ENCODE results near the gene ALPK1. TPM values are rescaled to one million over a fixed set of nuclear protein-coding genes. Genes with fewer than 3 reads are reported as not detected.

ALPK1 gene
- total RNA-seq, 1 donor from 2014 or later: 4.1 TPM

- no peaks in the 10 kb centered on the region for H3K36me3 Mint-ChIP-seq (ENCODE audit: low read depth, unreplicated experiment)
- DNase-seq (ENCODE audit: low spot score): no peak
- H3K9me3 Mint-ChIP-seq (ENCODE audit: unreplicated experiment): no peaks in the 10 kb centered on the region
- TF ChIP-seq, protein P1, sequence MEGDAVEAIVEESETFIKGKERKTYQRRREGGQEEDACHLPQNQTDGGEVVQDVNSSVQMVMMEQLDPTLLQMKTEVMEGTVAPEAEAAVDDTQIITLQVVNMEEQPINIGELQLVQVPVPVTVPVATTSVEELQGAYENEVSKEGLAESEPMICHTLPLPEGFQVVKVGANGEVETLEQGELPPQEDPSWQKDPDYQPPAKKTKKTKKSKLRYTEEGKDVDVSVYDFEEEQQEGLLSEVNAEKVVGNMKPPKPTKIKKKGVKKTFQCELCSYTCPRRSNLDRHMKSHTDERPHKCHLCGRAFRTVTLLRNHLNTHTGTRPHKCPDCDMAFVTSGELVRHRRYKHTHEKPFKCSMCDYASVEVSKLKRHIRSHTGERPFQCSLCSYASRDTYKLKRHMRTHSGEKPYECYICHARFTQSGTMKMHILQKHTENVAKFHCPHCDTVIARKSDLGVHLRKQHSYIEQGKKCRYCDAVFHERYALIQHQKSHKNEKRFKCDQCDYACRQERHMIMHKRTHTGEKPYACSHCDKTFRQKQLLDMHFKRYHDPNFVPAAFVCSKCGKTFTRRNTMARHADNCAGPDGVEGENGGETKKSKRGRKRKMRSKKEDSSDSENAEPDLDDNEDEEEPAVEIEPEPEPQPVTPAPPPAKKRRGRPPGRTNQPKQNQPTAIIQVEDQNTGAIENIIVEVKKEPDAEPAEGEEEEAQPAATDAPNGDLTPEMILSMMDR (IDR thresholded peaks at IDR 0.05; ENCODE audit: unreplicated experiment): no peak
- no peaks in the 10 kb centered on the region for H3K27me3 Mint-ChIP-seq (ENCODE audit: unreplicated experiment)
- H3K27ac Mint-ChIP-seq (ENCODE audit: unreplicated experiment): no peak overlapping the region
- no peak overlapping the region for H3K4me3 Mint-ChIP-seq (ENCODE audit: unreplicated experiment)
- H3K4me1 Mint-ChIP-seq (ENCODE audit: unreplicated experiment): no peaks in the 10 kb centered on the region
Observed at GRCh38 chr4:112328734-112329130, 31.6 kb downstream of the ALPK1 start.

DNA sequence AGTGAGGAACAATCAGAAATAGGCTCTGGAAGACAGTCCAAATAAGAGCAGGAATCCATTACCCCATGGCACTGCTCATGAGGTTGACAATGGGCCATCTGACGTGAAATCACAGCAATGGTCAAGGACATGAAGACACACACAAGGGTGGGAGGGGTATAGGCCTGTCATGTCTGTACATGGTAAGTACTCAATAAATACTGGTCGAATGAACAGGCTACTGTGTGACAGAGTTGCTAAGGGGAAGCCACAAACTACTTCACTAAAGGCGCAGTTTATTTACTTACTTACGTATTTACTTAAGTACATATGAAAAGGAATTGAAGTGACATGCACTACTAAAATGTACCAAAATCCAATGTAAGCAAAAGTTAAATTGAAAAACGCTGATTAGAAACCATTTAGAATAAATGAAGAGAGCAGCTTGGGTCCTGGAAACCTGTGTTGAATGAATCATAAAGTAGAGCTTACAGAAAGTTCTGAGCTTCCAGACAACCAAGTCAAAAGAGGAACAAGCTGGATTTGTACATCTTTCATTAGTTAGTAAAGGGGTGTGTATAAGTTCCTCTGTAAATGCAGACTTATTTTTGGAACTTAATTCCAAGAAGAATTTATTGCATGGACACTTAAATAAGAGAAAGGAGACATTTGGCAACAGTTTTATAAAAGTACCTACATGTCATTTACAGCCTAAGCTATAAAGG, 32.7 kb downstream of the ALPK1 start:
- no peak for DNase-seq (ENCODE audit: low spot score)

GRCh38 chr4:112330921-112331320, 33.8 kb downstream of the ALPK1 start:
- Mint-ChIP-seq H3K4me1 (ENCODE audit: unreplicated experiment) (no peaks in the 10 kb centered on the region), H3K27me3 (ENCODE audit: unreplicated experiment) (no peaks in the 10 kb centered on the region), H3K9me3 (ENCODE audit: unreplicated experiment) (no peaks in the 10 kb centered on the region), H3K4me3 (ENCODE audit: unreplicated experiment) (no peak overlapping the region), H3K27ac (ENCODE audit: unreplicated experiment) (no peak overlapping the region), H3K36me3 (ENCODE audit: low read depth, unreplicated experiment) (no peaks in the 10 kb centered on the region)
- DNase-seq (ENCODE audit: low spot score): no peak
- TF ChIP-seq, protein P1 (IDR thresholded peaks at IDR 0.05; ENCODE audit: unreplicated experiment): no peak

More for the DNA sequence above, 32.7 kb downstream of the ALPK1 start:
- Mint-ChIP-seq H3K4me1 (ENCODE audit: unreplicated experiment) (no peaks in the 10 kb centered on the region), H3K27me3 (ENCODE audit: unreplicated experiment) (no peaks in the 10 kb centered on the region), H3K36me3 (ENCODE audit: low read depth, unreplicated experiment) (no peaks in the 10 kb centered on the region), H3K27ac (ENCODE audit: unreplicated experiment) (no peak overlapping the region), H3K4me3 (ENCODE audit: unreplicated experiment) (no peak overlapping the region), H3K9me3 (ENCODE audit: unreplicated experiment) (no peaks in the 10 kb centered on the region)
- TF ChIP-seq, protein P1 (IDR thresholded peaks at IDR 0.05; ENCODE audit: unreplicated experiment): no peak

GRCh38 chr4:112332398-112332797, 35.2 kb downstream of the ALPK1 start:
- H3K27me3 Mint-ChIP-seq (ENCODE audit: unreplicated experiment): no peaks in the 10 kb centered on the region
- no peaks in the 10 kb centered on the region for H3K9me3 Mint-ChIP-seq (ENCODE audit: unreplicated experiment)
- H3K27ac Mint-ChIP-seq (ENCODE audit: unreplicated experiment): no peak overlapping the region
- DNase-seq (ENCODE audit: low spot score): no peak
- TF ChIP-seq, protein P1 (IDR thresholded peaks at IDR 0.05; ENCODE audit: unreplicated experiment): no peak
- no peaks in the 10 kb centered on the region for H3K4me1 Mint-ChIP-seq (ENCODE audit: unreplicated experiment)
- no peak overlapping the region for H3K4me3 Mint-ChIP-seq (ENCODE audit: unreplicated experiment)
- H3K36me3 Mint-ChIP-seq (ENCODE audit: low read depth, unreplicated experiment): no peaks in the 10 kb centered on the region

DNA sequence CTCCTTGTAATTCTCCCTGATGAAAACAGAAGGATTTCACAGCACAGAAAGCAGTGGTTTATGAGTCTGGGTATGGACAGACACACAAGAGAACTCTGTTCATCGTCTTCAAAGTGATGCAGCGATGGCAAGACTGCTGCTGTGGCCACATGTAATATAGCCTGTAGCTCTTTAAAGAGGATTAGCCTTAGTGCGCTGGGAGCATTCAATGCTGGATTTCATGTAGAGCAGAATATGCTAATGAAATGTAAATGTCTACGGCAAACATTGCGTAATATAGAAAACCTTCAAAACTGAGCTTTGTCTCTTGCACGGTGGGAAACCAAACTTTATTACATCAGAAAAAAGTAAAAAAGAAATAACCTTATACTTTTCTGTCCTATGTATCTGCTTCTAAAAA, 42.9 kb downstream of the ALPK1 start:
- DNase-seq (ENCODE audit: low spot score): no peak
- no peaks in the 10 kb centered on the region for H3K4me1 Mint-ChIP-seq (ENCODE audit: unreplicated experiment)
- no peak overlapping the region for H3K27ac Mint-ChIP-seq (ENCODE audit: unreplicated experiment)
- TF ChIP-seq, protein P1 (IDR thresholded peaks at IDR 0.05; ENCODE audit: unreplicated experiment): no peak
- H3K36me3 Mint-ChIP-seq (ENCODE audit: low read depth, unreplicated experiment): no peaks in the 10 kb centered on the region
- no peaks in the 10 kb centered on the region for H3K27me3 Mint-ChIP-seq (ENCODE audit: unreplicated experiment)
- no peaks in the 10 kb centered on the region for H3K9me3 Mint-ChIP-seq (ENCODE audit: unreplicated experiment)
- H3K4me3 Mint-ChIP-seq (ENCODE audit: unreplicated experiment): no peak overlapping the region
